Measurements from ENCODE around the gene YBX2. TPM values are rescaled to one million over a fixed set of nuclear protein-coding genes. Genes with fewer than 3 reads are reported as not detected.
A peak's percentile ranks its signal among the peaks of the same experiment; 100 is the strongest.

Gene YBX2
- total RNA-seq, 1 donor from 2014 or later, result 0.81 TPM

DNA sequence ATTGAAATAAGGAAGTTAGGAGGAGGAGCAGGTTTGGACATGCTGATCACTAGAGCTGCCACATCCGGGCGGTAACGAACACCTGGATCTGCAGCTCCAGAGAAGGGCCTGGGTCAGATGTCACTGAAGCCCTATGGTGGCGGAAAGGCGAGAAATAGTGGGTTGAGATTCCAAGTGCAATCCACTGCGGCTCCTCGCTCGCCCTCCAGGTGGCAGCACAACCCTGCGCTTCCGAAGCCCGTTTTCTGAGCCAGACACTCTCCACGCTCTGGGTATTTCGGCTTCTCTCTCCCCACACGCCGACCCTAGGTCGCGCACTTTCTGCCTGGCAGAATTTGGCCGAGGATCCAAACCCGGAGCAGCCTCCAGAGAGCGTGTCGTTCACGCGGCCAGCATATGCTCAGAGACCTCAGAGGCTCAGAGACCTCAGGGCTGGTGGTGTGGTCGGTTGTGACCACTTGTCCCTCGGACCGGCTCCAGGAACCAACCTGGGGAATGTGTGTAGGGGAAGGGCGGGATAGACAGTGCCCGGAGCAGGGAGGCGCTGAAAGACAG is 13.8 kb downstream of the YBX2 start:
- DNase-seq (ENCODE audit: low spot score), result peak; percentile 85
- peak; percentile 87 for ATAC-seq

DNA sequence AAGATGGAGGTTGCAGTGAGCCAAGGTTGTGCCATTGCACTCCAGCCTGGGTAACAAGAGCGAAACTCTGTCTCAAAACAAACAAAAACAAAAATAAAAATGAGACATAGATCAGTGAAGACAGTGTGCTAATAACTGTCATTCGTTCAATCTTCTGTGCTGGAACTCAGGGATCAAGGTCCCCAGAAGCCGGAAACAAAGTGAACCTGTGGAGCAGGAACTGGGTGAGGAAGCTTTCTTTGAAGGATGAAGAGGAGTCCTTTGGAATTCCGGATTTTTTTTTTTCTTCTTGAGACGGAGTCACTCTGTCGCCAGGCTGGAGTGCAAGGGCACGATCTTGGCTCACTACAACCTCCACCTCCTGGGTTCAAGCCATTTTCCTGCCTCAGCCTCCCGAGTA is 15.0 kb downstream of the YBX2 start:
- ATAC-seq, result no peak
- no peak for DNase-seq (ENCODE audit: low spot score)

DNA sequence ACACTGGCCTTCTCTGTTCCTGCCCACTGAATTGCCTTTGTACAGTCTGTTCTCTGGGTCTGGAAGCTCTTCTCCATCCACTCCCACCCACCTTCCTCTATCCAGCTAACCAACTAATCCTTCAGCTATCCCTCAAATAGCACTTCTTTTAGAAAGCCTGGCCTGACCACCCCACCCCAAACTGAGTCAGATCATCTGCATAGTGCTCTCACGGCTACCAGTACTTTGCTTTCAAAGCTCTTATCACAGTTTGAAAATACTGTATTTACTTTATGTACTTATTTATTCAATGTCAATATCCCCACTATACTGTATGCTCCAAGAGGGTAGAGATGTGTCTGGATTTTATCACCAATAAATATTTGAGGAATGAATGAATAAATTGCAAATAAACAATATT is 27.7 kb downstream of the YBX2 start:
- no peak for ATAC-seq
- DNase-seq (ENCODE audit: low spot score), result no peak

DNA sequence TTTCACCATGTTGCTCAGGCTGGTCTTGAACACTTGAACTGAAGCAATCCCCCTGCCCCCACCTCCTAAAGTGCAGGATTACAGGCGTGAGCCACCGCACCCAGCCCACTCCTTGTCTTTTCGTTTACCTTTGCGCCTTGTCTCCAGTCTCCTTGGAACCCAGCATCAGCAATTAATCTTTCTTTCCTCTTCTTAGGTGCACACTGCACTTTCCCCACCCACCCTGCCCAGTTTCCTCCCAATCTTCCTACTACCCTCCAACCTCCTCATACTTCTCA is 30.7 kb downstream of the YBX2 start:
- ATAC-seq, result no peak

DNA sequence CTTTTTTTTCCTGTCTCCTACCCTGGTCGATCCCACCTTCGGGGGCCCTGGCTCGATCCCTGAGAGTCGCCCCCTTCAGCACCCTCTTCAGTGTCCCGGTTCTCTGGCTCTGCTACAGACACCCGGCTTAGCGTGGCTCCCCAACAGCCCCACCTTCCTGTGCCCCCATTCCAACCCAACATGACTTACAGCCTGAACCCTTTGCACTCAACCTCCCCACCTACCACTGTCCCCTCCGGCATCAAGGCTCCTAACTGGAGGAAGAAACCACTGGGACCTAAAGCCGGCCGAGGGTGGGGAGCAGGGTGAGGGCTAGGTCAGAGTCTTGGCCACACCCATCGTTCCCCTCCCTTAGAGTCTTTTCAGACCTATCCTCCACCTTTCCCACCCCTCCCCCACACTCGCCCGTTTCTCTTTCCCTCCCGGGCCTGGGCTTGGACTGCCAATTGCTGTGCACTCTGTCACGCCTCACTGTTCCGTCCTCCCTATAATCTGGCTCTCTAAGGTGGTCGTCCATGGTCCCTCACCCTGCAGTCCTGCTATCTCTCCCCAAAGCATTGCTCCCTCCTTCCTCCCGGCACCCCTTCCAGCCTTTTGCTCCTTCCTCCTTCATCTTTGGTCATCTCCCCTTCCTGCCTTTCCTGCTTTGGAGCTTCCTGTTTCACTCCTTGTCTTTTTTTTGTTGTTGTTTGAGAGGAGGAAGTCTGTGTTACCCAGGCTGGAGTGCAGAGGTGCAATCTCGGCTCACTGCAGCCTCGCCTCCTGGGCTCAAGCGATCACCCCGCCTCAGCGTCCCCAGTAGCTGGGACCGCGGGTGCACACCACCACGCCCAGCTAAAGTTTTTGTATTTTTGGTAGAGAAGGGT is 31.3 kb downstream of the YBX2 start:
- ATAC-seq (no peak), DNase-seq (ENCODE audit: low spot score) (no peak)

More for the DNA sequence above, 30.7 kb downstream of the YBX2 start:
- DNase-seq (ENCODE audit: low spot score), result no peak

DNA sequence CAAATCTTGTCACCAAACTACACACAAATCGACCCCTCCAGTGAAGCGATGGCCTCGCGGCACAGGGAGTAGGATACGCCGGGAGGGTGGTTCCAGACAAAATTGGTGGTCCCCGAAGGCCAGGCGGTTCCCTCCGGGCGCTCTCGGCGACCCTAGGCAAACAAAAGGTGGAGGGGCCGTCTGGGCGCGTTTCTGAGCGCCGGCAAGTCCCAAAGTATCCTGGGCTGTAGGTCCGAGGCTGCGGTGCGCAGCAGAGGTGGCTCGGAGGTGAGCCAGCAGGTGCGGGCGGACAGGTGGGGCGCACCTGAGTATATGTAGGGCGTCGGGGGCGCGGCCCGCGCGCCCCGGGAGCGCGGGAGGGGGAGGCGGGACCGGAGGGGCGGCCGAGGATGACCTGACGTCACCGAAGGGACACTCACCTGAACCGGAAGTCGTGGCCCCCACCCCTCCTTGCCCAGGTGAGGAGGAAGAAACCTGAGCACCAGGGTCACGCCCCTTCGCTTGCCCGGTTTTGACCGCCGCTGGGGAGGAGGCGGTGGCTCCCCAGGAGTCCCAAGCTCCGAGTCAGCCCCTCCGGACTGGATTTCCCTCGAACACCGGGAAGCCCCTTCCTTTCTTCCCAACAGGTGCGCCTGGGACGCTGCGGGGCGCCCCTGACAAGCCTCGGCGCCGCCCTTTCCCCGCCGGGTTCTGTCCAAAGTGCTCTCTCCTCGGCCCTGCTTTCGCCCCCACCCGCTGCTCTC is 32.1 kb downstream of the YBX2 start, which contains the start of gene CLDN7:
CLDN7 (minus strand) TSS at position 287 of the 743 bp plus-strand sequence. CDS start 435 bp downstream, outside the sequence.
- peak; percentile 62 for DNase-seq (ENCODE audit: low spot score)
- ATAC-seq, result no peak

DNA sequence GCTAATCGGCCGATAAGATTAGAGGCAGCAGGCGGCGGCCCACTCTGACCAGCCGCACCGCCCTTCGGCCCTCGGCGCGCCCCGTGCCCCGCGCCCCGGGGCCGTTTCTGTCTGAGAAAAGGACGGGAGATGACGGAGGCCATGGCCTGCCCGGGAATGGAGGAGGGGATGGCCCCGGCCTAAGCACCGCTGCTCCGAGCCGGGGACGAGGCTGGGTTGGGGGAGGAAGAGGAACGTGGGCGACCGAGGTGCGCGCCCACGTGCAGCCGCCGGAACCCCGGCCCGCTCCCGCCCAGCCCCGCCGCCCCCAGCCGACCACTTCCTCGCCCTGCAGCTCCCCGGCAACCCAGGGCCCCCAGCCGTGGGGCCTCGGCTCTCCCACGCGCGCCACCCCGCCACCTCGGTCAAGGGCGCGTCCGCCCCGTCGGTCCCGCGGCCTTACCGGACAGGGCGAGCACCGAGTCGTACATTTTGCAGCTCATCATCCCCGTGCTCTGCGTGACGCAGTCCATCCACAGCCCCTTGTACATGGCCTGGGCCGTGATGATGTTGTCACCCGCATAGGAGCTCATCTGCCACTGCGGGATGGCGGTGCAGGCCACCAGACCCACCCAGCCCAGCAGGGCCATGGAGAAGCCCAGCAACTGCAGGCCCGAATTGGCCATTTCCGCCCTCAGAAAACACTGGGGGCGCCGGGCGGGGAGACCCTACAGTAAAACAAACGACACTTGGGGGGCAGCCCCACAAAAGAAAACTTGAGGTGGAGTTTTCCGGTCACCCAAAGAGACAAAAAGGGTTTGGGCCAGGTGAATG is 32.9 kb downstream of the YBX2 start:
- ATAC-seq (peak; percentile 30), DNase-seq (ENCODE audit: low spot score) (no peak)

DNA sequence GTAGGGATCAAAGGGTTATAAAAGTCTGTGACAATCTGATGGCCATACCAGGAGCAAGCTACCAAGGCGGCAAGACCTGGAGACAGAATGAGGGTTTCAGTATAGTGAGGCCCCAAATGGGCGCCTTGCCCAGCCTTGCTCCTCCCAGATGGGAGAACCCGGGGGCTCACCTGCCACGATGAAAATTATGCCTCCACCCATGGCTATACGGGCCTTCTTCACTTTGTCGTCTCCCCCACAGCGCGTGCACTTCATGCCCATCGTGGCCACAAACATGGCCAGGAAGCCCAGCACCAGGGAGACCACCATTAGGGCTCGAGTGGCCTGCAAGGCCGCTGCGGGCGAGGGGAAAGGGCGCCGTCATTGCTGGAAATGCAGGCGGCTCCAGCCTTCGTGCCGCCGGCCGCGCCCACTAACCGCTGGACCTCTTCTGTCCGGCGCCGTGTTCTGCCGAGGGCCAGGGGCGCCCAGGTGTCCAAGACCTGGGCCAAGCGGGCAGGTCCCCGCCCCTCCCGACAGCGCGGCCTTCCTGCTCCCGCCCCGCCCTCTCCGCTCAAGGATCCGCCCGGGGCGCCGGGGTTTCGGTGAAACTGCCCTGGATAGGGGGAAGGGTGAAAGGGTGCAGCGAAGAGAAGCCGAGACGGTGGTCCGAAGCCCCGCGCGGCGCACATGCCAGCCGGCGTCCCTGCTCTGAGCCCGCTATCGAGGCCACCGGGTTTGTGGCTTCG is 33.6 kb downstream of the YBX2 start:
- ATAC-seq, result peak; percentile 78
- DNase-seq (ENCODE audit: low spot score), result peak; percentile 91

DNA sequence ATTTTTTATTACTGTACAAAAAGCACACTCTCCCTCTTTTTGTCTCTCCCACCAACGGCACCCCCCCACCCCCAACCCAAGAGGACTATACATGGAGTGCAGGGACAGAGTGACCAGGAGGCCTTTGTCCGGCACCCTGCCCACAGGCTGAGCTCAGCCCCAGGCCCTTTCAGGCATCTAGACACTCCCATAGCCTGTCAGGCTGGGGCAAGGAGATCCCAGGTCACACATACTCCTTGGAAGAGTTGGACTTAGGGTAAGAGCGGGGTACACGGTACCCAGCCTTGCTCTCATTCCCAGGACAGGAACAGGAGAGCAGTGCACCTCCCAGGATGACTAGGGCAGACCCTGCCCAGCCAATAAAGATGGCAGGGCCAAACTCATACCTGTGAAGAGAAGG is 34.3 kb downstream of the YBX2 start:
- DNase-seq (ENCODE audit: low spot score) (no peak), ATAC-seq (peak; percentile 5)

DNA sequence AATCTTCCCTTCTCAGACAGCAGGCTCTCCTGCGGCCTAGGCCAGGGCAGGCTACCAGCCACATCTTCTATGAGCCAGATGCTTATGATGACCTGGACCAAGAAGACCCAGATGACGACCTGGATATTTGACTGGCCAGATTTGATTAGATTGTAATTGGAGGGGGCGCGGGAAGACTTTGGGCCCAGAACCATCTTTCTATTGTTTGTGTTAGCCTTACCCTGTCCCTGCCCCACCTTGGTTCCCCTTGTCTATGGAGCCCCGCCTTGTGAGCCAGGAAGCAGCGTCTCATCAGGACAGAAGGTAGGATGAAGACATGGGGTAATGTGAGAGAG is 34.9 kb downstream of the YBX2 start:
- ATAC-seq, result peak; percentile 1

DNA sequence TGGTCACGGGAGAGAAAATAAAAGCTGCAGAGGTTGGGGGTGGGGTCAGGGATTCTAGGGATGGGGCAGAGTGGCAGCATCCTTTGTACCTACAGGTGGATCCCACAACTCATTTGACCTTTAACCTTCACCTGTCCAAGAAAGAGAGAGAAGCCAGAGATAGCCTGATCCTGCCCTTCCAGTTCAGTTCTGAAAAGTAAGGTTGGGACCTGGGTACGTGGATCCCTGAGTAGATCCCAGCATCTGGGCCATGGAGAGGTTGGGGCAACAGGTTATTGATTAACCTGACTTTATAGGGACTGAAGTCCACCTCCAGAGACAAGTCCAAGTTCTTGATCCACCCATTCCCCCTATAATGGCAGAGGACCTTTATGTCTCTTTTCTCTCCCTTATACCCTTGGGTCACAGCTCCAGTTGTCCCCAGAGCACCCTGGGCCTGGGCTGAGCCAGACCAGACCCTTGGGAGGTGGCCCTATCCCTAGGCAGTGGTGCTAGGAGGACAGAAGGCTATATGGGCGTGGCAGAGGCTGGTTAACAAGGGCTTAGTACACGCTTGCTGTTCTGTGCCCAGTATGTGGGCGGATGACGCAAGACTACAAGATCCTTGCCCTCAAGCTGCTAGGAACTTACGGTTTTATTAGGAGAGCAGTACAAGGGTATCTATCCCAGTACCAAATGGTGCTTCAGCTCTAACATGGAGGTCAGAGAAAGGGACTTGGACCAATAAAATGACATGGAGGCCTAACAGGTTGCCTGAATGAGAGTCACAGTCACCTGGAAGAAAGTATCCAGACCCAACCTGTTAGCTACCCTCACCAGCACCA is 35.5 kb downstream of the YBX2 start:
- DNase-seq (ENCODE audit: low spot score), result peak; percentile 92
- peak; percentile 66 for ATAC-seq

More for the DNA sequence above, 34.9 kb downstream of the YBX2 start:
- DNase-seq (ENCODE audit: low spot score), result no peak

DNA sequence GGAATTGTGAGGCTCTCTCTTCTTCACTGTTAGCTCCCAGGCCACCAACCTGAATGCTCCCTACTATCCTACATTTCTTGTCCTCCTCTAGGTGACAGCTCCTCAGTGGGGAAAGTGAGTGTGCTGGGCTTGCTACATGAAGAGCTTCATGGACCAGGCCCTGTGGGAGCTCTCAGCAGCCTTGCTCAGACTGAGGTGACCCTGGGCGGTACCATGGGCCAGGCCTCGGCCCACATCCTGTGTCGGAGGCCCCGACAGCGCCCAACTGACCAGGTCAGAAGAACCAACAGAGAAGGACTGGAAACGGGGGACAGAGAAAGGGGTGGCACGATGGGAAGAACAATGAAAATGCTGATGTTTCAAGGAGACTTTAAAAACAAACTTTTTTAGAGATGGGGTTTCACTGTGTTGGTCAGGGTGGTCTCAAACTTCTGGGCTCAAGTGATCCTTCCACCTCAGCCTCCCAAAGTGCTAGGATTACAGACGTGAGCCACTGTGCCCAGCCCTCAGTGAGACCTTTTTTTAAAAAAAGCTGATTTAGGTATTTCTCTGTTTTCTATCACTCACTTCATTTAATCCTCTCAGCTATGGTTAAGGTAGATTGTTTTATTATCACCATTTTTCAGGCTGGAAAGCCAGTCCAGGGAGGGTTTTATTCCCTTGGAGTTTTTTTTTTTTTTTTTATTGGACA is 37.5 kb downstream of the YBX2 start:
- ATAC-seq (no peak), DNase-seq (ENCODE audit: low spot score) (no peak)

DNA sequence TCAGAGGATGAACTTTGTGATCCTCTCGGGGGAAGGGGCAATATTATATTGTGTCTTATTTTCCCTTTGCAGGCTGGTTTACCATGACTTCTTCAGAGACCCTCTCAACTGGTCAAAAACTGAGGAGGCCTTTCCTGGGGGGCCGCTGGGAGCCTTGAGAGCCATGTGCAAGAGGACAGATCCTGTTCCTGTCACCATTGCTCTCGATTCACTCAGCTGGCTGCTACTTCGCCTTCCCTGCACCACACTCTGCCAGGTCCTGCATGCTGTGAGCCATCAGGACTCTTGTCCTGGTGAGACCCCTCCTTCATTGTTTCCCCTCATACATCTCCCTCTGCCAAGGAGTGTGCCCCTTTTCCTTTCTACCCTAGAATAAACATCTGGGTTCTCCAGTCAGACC is 39.9 kb downstream of the YBX2 start:
- ATAC-seq (no peak), DNase-seq (ENCODE audit: low spot score) (no peak)

DNA sequence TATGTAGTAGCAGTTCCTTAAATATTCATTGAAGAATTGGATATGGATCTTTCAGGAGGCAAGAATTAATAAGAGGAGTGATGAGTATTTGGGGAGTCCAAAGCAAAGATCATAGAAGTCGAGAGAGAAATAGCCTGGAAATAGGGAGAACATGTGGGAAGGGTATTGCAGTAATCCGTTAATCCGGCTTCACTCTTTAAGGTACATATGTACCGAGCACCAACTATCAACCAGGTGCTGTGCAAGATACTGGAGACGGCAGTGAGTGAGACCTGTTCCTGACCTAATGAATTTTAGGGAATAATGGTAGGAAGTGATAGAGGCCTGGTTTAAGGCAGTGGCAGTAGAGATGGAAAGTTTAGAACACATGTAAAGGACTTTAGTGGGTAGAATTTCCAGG is 41.4 kb downstream of the YBX2 start:
- ATAC-seq, result no peak
- no peak for DNase-seq (ENCODE audit: low spot score)

DNA sequence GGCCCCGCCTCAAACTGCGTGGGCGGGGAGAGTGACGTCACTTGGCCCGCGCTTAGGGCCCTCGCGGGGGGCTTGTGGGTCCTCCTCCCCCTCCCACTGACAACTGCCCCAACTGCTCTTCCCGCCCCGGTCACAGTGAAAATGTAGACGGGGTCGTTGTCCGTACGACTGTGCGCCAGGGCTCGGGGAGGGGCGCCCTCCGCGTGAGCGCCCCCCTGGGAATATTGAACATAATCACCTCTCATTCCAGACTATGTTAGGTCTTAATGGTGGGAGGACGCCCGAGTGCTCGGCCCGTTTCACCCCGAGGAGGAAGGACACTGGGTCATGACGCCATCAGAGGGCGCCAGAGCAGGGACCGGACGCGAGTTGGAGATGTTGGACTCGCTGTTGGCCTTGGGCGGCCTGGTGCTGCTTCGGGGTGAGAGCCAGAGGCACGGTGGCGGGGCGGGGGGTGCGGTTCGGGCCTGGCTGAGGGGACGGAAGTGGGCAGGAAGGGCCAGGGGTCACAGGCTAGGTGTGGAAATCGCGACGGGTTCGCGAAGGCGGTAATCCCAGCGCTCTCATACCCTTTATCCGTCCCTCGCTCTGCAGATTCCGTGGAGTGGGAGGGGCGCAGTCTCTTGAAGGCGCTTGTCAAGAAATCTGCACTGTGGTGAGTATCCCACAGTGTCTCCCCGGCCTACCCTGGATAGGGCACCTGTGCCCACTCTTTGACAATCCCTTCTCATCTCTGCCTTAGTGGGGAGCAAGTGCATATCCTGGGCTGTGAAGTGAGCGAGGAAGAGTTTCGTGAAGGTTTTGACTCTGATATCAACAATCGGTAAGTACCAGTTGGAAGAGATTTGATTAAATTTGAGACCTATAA is 42.0 kb downstream of the YBX2 start, which contains the start of gene ELP5:
ELP5 (plus strand) TSS at position 40 of the 868 bp plus-strand sequence; CDS start at position 376, 336 bp downstream.
- ATAC-seq, result peak; percentile 77
- peak; percentile 96 for DNase-seq (ENCODE audit: low spot score)

DNA sequence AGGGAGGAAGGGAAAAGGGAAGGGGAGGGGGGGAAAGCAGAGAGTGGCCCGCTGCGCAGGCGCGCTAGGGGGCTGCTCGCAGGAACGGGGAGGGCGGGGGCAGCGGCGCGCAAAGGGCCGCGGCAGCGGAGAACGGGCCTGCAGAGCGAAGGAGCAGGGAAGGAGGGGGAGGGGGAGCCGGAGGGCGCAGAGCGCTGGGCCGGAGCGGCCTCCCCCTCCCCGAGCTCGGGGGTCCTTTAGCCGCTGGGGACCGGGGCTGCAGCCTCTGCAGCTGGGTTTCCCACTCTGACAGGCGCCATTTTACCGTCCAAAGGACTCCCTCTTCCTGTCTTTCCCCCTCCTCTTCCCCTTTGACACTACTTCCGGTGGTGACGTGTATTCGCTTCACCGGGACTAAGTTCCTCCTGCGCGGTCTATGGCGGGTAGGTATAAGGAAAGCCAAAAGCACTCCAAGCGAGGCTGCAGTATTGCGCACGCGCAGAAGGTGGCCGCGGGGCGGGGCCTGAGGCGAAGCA is 42.7 kb downstream of the YBX2 start, which contains the start of gene CTDNEP1:
CTDNEP1 (minus strand) TSS at position 74 of the 515 bp plus-strand sequence. CDS start 438 bp downstream, outside the sequence.
- ATAC-seq, result peak; percentile 87

More for the DNA sequence above, 42.7 kb downstream of the YBX2 start, which contains the start of gene CTDNEP1:
- peak; percentile 99 for DNase-seq (ENCODE audit: low spot score)

Data from left lobe of liver (tissue), 2 donors.